ENCODE measurements around the gene POU3F1.

GRCh38 chr1:38029081-38029681, 17.4 kb downstream of the POU3F1 start:
- no peak for TF ChIP-seq POLR2A (IDR thresholded peaks at IDR 0.05; ENCODE audit: low read length)
- no peak for TF ChIP-seq GATA1 (IDR thresholded peaks at IDR 0.05; ENCODE audit: low read depth, low read length)
